GM12891 (cell line): ENCODE results near the gene TBC1D12.

Source experiments
- PAX5 ChIP-seq: IDR thresholded peaks from 2 replicates; pipeline ENCODE4 v1.6.1; 2011; ENCODE audit warnings: low read length, moderate library complexity, mild to moderate bottlenecking; ENCODE audit not compliant: insufficient read depth, severe bottlenecking
- POLR2A ChIP-seq: IDR thresholded peaks from 2 replicates; pipeline ENCODE4 v1.6.1; 2011; ENCODE audit warnings: low read depth, low read length, control low read depth
- POLR2AphosphoS5 ChIP-seq: IDR thresholded peaks from 2 replicates; pipeline ENCODE4 v1.6.1; 2011; ENCODE audit warnings: low read depth, low read length, control low read depth
- POU2F2 ChIP-seq: IDR thresholded peaks from 2 replicates; pipeline ENCODE4 v1.6.1; 2011; ENCODE audit warnings: low read depth, mild to moderate bottlenecking, control low read depth, low read length, moderate library complexity
- SPI1 ChIP-seq: IDR thresholded peaks from 2 replicates; pipeline ENCODE4 v1.6.1; 2011; ENCODE audit warnings: low read depth, low read length, control low read depth
- TAF1 ChIP-seq: IDR thresholded peaks from 2 replicates; pipeline ENCODE4 v1.6.1; 2011; ENCODE audit warnings: low read depth, low read length, control low read depth

DNA sequence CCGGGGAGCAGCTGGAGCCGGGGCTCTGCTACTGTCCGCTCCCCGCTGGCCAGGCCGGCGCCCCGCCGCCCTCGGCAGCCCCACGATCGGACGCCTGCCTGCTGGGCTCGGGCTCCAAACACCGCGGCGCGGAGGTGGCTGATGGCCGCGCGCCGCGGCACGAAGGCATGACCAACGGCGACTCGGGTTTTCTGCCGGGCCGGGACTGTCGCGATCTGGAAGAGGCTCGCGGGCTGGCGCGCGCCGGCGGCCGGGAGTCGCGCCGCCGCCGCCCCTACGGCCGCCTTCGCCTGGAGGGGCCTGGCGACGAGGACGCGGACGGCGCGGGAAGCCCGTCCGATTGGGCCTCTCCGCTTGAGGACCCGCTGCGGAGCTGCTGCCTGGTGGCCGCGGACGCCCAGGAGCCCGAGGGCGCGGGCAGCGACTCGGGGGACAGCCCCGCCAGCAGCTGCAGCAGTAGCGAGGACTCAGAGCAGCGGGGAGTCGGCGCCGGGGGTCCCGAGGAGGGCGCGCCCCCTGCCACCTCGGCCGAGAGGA is 570 bp downstream of the TBC1D12 start:
- no peak for TF ChIP-seq POLR2A
- TF ChIP-seq POLR2AphosphoS5, result no peak
- TF ChIP-seq TAF1, result no peak
- TF ChIP-seq SPI1, result no peak
- no peak for TF ChIP-seq POU2F2
- TF ChIP-seq PAX5, result no peak
